ENCODE results near the gene TCOF1.
A peak's percentile ranks its signal among the peaks of the same experiment; 100 is the strongest.

Gene TCOF1

GRCh38 chr5:150401376-150402228 lies 44.1 kb downstream of the TCOF1 start:
- DNase-seq (ENCODE audit: low read depth in 2 of 3, low spot score in 2 of 3), result no peak

GRCh38 chr5:150402229-150402773 lies 44.8 kb downstream of the TCOF1 start:
- no peak for DNase-seq (ENCODE audit: low read depth in 2 of 3, low spot score in 2 of 3)

DNA sequence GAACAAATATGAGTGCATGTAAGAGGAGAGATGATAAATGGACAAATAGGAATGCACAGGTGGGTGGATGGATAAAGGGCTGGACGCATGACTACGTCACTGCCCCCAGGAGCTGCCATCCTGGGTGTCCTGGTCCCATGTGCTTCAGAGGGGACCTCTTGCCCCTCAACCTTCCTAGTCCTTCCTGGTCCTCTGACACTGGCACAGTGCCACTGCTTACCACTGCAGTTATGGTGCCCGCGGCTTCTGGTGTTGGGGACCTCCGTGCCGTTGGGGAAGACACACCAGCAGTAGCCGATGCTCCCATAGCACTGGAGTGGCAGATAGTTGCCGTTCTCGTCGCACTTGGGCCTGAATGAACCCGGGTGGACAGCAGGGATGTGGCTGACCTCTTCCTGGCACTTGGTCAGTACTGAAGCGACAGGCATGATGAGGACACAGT lies 45.4 kb downstream of the TCOF1 start:
- DNase-seq (ENCODE audit: low read depth in 2 of 3, low spot score in 2 of 3), result no peak

DNA sequence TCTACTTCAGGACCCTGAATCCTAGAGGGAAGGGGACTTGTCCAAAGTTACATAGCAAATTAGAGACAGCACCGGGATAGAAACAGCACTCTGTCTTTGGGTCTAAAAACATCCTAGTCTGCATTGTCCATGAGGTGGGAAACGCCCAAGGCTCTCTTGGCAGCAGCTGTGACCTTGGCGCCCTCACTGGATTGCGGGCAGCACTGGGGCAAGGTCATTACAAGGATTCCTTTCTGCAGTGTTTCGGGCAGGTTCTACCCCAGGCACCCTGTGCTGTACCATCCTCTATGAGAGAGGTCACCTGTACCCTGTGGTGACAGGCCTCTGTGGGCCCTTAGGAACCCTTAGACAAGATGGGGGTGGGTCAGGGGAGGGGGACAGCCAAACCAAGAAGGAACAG lies 46.6 kb downstream of the TCOF1 start:
- DNase-seq (ENCODE audit: low read depth in 2 of 3, low spot score in 2 of 3), result no peak

DNA sequence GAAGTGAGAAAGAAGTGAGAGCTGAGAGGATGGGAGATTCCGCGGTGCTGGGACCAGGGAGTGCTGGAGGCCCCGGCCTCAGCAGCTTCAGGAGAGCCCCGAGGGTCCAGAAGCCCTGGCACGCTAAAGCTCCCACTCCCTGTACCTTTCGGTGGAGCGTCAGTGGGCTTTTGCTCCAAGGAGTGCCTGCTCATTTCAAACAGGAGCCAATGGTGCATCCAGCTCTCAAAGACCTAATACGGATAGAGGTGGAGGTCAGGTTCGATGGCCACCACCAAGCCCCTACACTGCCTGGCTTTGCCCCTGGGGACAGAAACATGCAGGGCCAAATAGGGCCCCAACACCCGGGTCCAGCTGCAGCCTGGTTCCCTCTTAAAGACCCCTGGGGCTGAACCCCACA lies 47.0 kb downstream of the TCOF1 start:
- no peak for DNase-seq (ENCODE audit: low read depth in 2 of 3, low spot score in 2 of 3)

DNA sequence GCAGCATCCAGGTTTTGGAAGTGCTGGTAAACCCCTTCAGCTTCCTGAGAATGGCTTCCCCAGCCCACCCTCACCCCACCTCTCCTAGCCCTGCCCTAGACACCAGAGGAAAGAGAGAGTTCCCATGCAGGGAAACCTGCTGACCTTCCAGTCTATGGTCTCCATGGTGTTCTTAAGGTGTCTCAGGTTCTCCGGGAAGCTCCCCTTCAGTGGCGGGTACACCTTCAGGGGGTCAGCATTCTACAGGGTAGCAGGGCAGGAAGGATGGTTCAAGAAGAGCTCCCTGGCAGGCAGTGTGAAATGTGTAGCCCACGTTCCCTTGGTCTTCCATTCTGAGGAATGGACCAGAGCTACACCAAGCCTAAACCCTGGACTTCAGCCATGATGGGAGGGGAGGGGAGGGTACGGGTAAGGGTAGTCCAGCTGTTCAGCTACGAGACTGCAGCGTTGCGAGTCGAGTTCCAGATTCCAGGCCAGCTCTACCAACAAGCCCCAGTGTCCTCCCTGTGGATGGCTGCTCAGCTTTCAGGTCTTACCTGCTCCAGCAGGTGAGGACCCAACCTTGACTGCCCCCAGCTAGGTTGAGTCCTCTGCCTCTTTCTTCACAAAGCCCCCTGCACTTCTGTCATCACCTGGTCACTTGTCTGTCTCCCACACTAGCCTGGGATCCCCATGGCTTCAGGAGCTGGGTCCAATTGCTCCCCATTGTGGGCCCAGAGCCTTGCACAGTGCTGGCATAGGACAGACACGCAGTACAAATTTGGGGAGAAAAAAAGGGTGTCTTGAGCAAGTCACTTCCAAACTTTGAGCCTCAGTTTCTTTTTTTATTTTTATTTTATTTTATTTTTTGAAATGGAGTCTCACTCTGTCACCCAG lies 47.7 kb downstream of the TCOF1 start:
- no peak for DNase-seq (ENCODE audit: low read depth in 2 of 3, low spot score in 2 of 3)

GRCh38 chr5:150406103-150406722 lies 48.7 kb downstream of the TCOF1 start:
- no peak for DNase-seq (ENCODE audit: low read depth in 2 of 3, low spot score in 2 of 3)

GRCh38 chr5:150406723-150407095 lies 49.2 kb downstream of the TCOF1 start:
- no peak for DNase-seq (ENCODE audit: low read depth in 2 of 3, low spot score in 2 of 3)

DNA sequence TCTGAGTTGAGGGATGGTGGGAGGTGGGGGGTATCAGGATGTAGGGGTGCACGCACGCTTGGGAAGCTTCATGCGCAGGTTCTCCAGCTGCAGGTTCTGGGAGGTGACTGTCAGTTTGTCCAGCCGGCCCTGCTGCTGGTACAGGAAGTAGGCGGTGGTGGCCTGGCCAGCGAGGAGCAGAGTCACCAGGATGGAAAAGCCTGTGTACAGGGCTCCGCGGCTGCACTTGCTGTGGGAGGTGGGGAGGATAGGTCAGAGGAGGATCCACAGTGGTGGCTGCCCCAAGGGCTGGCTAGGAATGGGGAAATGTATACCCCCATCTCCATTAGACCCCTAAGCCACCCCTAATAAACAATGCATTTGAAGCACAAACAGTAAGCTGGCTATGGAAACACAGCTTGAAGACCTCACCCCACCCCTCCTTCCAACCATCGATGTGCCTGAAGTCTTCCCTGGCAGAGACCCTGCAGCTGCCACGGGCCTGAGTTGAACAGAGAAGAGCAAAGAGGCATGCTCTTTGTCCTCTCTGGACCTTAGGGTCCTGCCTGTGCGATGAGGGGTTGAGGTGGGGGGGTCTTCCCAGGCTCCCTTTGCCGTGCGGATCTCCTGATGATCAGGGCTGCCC lies 49.7 kb downstream of the TCOF1 start:
- no peak for DNase-seq (ENCODE audit: low read depth in 2 of 3, low spot score in 2 of 3)

- DNase-seq (ENCODE audit: low read depth in 2 of 3, low spot score in 2 of 3), result no peak
Observed at GRCh38 chr5:150408231-150408943, 50.9 kb downstream of the TCOF1 start.

DNA sequence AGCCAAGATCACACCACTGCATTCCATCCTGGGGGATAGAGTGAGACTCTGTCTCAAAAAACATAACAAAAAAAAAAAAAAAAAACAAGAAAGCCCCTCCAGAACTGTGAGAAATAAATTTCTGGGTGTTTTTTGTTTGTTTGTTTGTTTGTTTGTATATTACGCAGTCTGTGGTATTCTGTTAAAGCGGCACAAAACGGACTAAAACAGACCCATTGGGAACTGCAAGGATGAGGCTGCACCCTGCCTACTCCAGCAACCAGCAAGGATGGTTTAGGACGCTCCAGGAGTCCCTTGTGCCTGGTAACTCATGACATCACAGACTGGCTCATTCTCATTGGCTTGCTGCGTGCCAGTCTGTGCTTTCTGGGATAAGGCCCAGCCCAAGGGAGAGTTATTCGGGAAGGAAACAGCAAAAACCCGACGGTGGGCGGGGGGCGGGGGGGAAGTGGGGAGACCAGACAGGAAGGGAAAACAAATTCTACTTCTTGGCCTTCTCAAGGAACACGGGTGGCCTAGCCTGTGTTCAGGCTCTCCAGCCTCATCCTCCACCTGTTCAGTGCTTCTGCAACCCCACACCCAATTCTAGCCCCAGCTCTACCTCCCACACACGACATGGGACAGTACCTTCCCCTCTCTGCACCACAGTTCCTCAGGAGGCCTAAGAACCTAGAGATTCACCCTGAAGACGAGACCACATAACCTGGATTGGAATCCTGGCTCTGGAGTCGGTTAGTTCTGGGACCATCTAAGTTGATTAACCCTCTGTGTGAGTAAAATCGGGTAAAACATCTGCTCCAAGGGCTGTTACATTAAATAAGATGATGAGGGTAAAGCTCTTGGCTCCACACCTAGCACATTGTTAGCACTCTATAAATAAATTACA lies 52.4 kb downstream of the TCOF1 start:
- no peak for DNase-seq (ENCODE audit: low read depth in 2 of 3, low spot score in 2 of 3)

GRCh38 chr5:150410524-150411244 lies 53.2 kb downstream of the TCOF1 start:
- no peak for DNase-seq (ENCODE audit: low read depth in 2 of 3, low spot score in 2 of 3)

GRCh38 chr5:150411245-150411979 lies 53.9 kb downstream of the TCOF1 start:
- no peak for DNase-seq (ENCODE audit: low read depth in 2 of 3, low spot score in 2 of 3)

DNA sequence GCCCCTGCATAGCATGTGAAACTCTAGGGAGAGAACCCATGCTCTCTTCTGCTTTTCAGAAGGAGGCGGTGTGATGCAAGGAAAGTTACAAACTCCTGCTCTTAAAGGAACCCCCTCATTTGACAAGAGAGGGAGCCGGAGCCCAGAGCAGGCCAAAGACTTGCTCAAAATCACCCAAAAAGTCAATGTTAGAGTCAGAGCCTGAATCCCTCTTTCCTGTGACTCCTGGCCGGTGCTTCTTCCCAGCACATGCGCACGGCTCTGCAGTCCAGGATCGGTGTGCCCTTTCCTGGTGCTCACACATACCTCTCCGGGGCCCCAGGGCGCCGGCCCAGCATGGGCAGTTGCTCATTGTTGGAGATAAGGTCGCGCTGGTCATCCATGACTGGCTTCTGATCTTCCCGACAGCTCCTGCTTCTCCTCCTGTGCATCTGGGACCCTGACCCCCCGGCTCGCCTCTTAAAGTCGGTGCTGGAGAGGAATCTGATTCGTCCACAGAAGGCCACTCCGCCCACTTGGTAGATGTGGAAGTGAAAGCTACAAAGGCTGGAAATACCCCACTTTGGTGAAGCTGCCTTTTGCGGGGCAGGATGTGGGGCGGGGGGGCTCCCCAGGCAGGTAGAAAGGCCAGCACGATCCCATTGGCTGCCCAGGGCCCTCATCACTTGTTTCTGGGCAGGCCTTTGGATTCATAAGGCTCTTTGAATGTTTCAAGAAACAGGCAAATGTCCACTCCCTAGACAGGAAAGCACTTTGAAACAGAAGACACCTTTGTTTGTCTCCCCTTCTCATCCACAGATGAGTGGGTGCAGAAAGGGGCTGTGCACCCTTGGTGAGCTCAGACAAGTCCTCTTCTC lies 55.0 kb downstream of the TCOF1 start, which contains the start of gene CD74:
TSS of gene CD74 (minus strand) at position 592 of the 857 bp plus-strand sequence. CDS start at position 431, 161 bp downstream.
- DNase-seq (ENCODE audit: low read depth in 2 of 3, low spot score in 2 of 3), result peak; percentile 68 to 82 (median 68)

DNA sequence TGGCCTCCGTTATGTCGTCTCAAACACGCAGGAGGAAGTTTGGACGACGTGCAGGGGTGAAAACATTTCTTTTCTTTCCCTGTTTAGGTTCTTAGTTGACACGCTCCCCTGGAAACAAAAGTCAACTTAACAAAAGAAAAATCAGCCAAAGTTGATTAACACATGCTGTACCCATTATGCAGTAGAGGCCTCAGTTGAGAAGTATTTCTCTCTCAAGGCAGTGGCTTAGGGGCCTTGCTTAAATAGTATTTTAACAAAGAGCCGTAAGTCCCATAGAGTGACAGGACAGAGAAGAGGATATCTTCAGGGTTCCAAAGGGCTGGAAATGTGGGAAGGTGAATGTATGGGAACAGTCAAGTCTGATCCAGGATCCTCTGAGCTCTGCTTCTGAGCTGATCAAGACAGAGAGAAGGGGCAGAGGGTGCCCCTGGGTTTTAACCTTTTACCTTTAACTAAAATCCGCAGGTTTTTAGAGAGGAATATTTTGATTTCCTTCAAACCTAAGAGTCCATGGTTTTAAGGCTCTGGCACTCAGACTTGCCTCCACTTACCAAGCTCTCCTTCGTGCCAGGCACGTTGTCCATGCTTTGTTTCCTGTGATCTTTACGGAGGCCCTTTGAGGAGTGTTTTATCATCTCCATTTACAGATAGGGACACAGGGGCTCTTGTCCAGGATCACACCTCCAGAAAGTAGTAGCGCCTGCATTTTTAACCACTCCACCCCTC lies 55.8 kb downstream of the TCOF1 start:
- no peak for DNase-seq (ENCODE audit: low read depth in 2 of 3, low spot score in 2 of 3)
